HuH-7 (cell line): ENCODE measurements around the gene UCKL1.
"Not testable (repeated sequence)": the region's sequence is repeated elsewhere in the genome, so short reads cannot be mapped to it uniquely, and the experiment has no call there.

Experiments used
- DNase-seq: peaks from one replicate; pipeline ENCODE4 v3.0.0; 2011; ENCODE audit warnings: low spot score

UCKL1 gene

GRCh38 chr20:63972312-63973159, 16.3 kb upstream of the UCKL1 start:
- DNase-seq = no peak

GRCh38 chr20:63971960-63972311, 15.7 kb upstream of the UCKL1 start:
- not testable (repeated sequence) for DNase-seq

GRCh38 chr20:63970714-63971431, 14.7 kb upstream of the UCKL1 start:
- no peak for DNase-seq

DNA sequence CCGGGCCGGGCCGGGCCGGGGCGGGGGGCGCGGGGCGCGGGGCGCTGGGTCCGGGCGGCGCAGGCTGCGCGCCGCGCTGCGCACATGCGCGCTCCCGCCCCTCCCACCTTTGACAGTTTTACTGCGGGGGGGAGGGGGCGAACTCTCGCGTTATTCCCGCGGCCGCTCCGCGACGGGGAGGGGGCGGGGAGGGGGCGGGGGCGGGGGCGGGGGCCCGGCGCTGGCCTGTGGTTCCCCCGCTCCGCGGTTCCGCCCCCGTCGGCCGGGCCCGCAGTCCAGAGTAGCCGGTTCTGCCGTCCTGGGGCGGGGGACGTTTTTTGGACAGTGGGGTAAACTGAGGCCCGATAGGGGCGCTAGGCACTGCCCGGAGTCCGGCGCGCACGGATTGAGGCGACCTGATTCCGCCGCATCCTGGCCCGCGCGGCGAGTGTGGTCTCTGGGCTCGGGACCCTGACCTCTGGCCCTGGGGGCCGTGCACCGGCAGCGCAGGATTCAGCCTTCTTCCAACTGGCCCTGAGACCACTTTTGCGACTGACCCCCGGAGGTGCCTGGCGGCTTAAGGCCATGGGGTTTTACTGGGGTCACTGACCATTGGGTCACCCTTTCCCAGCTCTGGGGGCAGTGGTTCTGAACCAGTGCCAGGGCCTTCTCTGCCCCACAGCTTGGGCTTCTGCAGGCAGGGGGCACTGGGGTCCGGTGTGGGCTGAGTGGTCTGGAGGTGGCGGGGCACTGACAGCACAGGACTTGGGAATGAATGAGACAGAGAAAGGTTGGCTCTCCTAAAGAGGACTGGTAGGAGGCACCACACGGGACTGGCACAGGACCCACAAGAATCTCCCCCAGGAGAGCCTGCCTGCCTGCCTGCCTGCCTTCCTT, 13.9 kb upstream of the UCKL1 start, which contains the start of gene ZNF512B:
ZNF512B (minus strand) TSS at position 93 of the 876 bp plus-strand sequence. CDS start 1,980 bp downstream, outside the sequence.
- DNase-seq = no peak

DNA sequence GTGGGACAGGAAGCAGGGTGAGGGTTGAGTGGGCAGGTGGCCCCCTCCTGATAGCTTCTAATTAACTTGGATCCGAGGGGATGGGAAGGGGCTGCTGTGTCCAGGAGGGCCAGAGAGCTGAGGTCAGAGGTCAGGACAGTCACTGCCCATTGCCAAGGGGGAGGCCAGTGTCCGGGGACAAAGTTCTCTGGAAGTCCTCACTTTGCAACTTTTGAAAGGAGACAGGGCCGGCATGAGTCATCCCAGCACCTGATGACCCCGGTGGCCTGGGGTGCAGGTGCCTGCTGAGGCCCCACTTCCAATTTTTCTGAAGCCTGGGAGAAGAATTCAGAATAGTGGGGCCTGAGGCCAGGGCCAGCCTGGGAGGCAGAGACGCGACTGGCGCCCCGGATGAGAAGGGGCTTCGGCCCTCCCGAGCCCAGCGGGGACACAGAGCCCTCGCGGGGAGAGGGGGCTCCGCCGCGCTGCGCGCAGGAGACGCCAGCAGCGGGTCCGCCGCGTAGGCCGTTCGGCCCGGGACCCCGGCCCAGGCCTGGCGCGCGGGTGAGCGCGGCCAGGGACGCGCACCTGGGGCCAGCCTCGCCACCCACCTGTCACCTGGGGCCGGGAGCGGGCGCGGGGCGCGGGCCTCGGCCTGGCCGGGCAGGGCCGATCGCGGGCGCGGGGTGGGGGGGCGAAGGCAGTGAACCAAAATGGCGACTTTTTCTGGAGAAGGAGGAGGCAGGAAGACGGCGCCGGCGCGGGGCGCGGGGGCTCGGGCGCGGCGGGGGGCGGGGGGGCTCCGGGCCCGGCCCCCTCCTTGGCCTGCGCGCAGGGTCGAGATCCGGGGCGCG, 12.9 kb upstream of the UCKL1 start:
- DNase-seq = no peak

DNA sequence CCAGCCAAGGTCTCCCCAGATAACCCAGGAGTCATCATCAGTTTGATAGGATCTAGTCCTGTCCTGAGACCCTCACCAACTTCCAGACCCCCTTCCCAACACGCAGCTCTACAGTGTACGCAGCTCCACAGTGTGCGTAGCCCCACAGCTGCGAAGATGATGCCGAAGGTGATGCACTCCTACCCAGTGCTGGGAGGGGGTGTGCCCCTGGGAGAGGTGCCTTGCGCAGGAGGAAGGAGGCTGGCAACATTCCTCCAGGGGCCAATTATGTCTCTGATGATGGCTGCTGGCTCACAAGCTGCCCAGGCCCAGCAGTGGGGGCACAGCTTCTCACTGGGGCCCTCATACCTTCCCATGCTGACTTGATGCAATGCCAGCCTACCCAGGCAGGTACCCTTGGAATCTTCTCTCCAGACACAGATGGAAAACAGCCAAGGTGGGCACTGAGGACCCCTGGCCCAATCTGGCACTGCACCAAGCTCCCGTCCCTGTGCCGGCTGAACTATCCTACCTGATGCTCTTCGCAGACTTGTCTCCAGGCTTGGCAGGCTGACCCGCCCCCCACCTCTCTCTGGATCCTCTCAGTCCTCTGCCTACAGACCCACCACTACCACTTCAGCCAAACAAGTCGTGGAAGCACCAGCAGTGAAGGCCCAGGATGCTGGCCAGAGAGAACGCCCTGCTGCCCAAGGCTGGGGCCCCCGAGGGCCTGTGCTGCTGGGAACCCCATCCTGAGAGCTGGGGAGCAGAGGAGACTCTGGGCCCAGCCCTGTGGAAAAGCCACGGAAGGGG, 12.1 kb upstream of the UCKL1 start:
- DNase-seq = no peak

DNA sequence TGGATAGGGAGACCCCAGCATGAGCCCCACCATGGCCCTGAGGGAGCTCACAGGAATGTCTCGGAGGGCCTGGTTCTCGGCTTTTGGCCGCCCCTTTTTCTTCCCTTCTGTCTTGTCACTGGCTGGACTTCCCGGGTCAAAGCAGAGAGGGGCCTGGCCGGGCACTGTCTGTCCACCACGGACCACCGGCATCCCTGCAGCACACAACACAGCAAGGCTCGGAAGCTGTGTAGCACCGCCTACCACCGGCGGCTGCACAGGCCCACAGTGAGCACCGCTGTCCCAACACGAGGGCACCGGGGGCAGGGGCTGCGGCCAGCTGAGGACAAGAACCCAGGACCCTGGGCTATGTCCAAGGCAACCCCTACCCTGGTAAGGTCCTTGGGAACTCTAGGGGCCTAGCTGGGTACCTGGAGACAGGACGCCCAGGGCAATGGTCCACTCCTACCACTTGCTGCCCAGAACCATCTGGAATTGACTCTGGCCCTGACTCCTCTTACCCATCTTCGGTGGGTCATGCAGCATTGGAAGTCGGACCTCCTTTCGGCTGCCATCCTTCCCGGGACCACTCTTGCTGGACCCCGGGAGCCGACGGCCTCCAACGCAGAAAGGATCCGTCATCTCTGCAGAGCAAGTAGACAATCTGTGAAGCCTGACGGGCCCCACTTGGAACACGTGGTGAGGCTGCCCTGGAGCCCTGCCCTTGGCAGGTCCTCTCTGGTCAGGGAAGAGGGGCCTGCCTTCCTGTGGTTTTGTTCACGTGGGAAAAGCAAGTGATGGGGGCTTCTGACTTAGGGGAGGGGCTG, 11.3 kb upstream of the UCKL1 start:
- no peak for DNase-seq

DNA sequence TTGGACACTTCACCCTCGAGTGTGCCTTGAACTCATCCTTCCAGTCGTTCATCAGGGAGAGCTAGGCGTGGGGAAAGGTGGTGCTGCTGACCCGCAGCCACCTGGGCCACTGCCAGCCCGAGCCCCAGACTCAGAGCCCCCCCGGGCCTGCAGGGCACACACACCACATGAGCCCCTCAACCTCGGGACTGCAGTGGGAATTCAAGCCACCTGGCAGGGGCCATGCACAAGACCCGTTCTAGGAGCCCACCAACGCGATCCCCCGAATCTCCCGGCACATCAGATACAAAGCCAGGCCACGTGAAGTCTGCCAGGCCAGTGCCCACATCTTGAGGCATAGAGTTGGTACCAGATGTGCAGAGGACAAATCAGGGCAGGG, 10.7 kb upstream of the UCKL1 start:
- DNase-seq = no peak

DNA sequence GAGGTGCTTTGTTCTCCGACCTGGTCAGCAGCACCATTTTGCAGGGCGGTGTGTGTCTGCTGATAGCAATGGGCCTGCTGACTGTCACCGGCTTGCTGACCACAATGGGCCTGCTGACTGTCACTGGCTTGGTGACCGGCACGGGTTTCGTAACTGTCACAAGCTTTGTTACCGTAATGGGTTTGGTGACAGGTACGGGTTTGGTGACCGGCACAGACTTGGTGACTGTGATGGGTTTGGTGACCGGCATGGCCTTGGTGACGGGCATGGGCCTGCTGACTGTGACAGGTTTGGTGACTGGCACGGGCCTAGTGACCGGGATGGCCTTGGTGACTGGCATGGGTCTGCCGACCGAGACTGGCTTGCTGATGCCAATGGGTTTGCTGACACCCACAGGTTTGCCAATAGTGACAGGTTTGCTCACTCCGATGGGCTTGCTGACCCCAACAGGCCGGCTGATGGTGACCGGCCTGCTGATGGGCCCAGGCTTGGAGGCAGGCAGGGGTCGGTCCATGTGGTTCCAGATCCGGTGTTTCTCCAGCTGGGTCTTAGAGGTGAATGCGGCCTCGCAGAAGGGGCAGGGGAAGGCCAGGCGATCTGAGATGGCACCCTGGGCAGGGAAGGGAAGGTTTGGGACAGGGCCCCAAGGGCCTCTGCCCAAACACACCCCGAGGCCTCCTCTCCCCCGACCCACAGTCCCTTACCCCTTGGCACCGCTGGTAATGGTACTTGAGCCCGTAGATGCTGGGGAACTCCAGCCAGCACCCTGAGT, 10.1 kb upstream of the UCKL1 start:
- DNase-seq = no peak

DNA sequence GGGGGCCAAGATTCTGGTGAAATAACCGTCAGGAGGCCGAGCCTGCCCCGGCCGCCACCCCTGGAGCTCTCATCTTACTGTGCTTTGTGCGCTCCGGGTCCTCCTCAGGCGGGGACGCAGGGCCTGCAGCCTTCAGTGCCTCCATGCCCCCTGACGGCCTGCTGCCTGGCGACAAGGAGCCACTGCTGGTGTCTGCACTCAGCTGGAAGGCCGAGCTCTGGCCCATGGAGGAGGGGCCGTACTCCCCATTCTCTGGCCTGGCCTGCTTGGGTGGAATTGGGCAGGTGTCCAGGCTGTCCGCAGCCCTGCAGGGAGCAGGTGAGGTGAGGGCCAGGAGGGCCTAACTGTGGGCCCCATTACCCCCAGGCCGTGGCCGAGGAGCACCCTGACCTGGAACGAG, 8.2 kb upstream of the UCKL1 start:
- no peak for DNase-seq

GRCh38 chr20:63963784-63964301, 7.6 kb upstream of the UCKL1 start:
- no peak for DNase-seq

GRCh38 chr20:63963348-63963741, 7.1 kb upstream of the UCKL1 start:
- no peak for DNase-seq

DNA sequence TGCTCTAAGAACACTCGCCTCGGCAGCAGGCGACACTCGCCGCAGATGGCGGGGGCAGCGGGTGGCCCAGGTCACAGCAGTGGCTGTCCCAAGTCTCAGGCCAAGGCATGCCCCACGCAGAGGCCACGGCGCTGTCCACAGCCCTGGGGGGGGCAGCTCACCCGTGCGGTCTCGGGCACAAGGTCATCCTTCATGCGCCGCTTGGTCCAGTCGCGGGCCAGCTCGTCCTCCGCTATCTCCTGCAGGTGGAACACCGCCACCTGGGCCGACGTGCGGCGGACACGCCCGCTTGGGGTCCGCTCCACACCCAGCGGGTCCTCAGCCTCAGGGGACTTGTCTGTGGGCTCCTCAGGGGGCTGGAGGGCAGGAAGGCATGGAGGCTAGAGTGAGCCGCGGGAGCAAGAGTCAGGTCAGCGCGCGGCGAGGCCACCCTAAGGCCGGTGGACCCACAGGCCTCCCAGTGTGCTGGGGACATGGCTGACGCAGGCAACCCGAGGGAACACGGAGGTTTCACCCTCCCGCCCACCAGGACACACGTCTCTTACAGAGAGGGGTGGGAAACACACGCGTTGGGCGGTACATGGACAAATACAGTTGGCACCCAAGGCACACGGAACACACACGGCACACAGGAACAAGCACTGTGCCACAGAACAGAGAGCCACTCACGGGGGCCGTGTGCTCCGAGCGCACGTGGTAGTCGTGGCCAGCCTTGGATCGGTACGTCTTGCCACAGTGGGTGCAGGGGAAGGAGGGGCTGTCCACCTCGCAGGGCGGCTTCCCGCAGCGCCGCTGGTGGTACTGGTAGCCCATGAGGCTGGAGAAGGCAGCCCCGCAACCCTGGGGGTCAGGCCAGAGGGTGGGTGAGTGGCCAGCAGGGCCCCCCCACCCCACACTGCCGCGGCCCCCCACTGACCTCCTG, 6.5 kb upstream of the UCKL1 start:
- DNase-seq = no peak

GRCh38 chr20:63961664-63962425, 5.6 kb upstream of the UCKL1 start:
- DNase-seq = no peak

DNA sequence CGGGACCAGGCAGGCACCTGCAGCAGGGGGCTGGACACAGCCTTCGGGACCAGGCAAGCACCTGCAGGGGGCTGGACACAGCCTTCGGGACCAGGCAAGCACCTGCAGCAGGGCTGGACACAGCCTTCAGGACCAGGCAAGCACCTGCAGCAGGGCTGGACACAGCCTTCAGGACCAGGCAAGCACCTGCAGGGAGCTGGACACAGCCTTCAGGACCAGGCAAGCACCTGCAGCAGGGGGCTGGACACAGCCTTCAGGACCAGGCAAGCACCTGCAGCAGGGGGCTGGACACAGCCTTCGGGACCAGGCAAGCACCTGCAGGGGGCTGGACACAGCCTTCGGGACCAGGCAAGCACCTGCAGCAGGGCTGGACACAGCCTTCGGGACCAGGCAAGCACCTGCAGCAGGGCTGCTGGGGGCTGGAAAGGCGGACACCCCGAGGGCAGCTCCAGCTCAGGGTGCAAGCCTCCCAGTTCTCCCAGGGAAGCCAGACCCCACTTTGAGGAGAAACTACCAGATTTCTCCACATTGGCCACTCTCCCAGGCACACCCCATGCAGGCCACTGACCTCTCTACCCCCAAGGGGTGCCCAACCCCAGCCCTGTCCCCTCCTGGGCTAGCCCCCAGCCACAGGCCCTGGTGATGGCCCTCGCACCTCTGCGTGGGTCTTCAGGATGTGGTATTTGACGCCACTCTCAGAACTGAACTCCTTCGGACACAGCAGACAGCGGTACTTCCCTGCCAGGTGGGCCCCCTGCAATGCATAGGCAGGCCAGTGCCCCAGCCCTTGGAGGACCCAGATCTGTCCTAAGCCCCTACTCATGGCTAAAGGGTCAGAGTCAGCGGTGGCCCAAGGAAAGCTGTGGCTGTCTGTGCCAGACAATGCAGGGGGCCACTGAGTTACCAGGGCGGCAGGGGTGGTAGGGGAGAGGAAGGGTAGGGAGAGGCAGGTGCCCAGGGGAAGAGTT, 4.7 kb upstream of the UCKL1 start:
- not testable (repeated sequence) for DNase-seq

DNA sequence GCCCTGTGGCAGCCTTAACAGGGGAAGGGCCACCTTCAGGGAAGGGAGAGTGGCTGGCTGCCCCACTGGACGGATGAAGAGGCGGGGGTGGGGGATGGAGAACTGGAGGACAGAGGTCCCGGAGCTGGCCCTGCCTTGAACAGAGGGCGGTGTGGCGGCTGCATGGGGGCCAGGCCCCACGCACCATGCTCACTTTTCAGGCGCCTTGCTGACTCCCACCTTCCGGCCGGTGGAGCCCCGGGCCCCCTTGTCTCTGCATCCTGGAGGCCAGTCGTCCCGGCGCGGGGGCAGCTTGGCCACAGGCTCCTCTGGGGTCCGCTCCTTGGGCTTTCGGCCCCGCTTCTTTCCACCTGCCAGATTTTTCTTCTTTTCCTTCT, 3.5 kb upstream of the UCKL1 start:
- no peak for DNase-seq
